OCI-LY3 (cell line): Measurements from ENCODE around the gene TRABD2B.

Experiments used
- CTCF ChIP-seq: fragments of 200-600, 300-600 bp; sonication (generic); IDR thresholded peaks from 2 replicates; pipeline ENCODE4 v1.5.1; 2014; ENCODE audit warnings: antibody characterized with exemption, low read length, low read depth
- EZH2phosphoT487 ChIP-seq: fragments of 200-600 bp; shearing (Covaris generic); IDR thresholded peaks from 2 replicates; pipeline ENCODE4 v1.6.1; 2018; ENCODE audit warnings: antibody characterized with exemption, mixed run types, low read depth

- TF ChIP-seq CTCF (no peak), EZH2phosphoT487 (no peak)
Measured at GRCh38 chr1:47938520-47938919, 58.7 kb downstream of the TRABD2B start.
